Vagina (tissue), 2 donors: ENCODE measurements around the gene TPT1. TPM values are rescaled to one million over a fixed set of nuclear protein-coding genes. Genes with fewer than 3 reads are reported as not detected.

Experiments
- DNase-seq, 2 donors: peaks; one replicate each; pipeline ENCODE4 v3.0.0-alpha.2; 2017; ENCODE audit errors: extremely low spot score in 2 of 2
- H3K27ac ChIP-seq: fragments of 200-600 bp; sonication (generic); one replicate; pipeline ENCODE4 v1.5.1; 2019
- H3K27me3 ChIP-seq: fragments of 200-600 bp; sonication (generic); one replicate; pipeline ENCODE4 v1.5.1; 2019
- H3K36me3 ChIP-seq, 2 donors: fragments of 200-600 bp; sonication (generic); one replicate each; pipeline ENCODE4 v1.5.1; 2017 to 2019
- H3K4me1 ChIP-seq: fragments of 200-600 bp; sonication (generic); one replicate; pipeline ENCODE4 v1.5.1; 2019
- H3K4me3 ChIP-seq, 2 donors: fragments of 200-600 bp; sonication (generic); 1 replicate in 1 of 2; 2 replicates in 1 of 2; pipeline ENCODE4 v1.5.1; 2016 to 2019
- H3K9me3 ChIP-seq: fragments of 200-600 bp; sonication (generic); one replicate; pipeline ENCODE4 v1.5.1; 2019
- CTCF ChIP-seq, 3 experiments: fragments of 450-650 bp in 2 of 3; fragments of 200-600 bp in 1 of 3; sonication (generic) in 1 of 3; IDR thresholded peaks; one replicate each; pipeline ENCODE4 v1.5.1; 2017 to 2019; ENCODE audit warnings: antibody characterized with exemption in 3 of 3, mild to moderate bottlenecking in 2 of 3, moderate library complexity in 2 of 3
- POLR2A ChIP-seq, 2 donors: fragments of 450-650 bp; IDR thresholded peaks; one replicate each; pipeline ENCODE4 v1.6.1; 2017; ENCODE audit warnings: antibody characterized with exemption in 2 of 2, mild to moderate bottlenecking in 2 of 2, moderate library complexity in 2 of 2
- POLR2AphosphoS5 ChIP-seq, 2 donors: sonication (generic); formaldehyde crosslinking; IDR thresholded peaks; one replicate each; pipeline ENCODE4 v1.9.0; 2017; ENCODE audit warnings: antibody characterized with exemption in 2 of 2, mild to moderate bottlenecking in 2 of 2, low read depth in 1 of 2; ENCODE audit not compliant: insufficient read depth in 1 of 2
- intact Hi-C: fragments of 100-400 bp; cut with DNase I; formaldehyde crosslinking; loops from one replicate; pipeline ENCODE4 v1.15.1; 2023
- total RNA-seq: library from RNA; depleted of rRNA; stranded (reverse); fragments of >200 nt; gene quantifications from one replicate; pipeline ENCODE4 v1.2.3, GENCODE V29; 2016

Gene TPT1
- total RNA-seq, 1 donor from 2014 or later: 3,952 TPM

DNA sequence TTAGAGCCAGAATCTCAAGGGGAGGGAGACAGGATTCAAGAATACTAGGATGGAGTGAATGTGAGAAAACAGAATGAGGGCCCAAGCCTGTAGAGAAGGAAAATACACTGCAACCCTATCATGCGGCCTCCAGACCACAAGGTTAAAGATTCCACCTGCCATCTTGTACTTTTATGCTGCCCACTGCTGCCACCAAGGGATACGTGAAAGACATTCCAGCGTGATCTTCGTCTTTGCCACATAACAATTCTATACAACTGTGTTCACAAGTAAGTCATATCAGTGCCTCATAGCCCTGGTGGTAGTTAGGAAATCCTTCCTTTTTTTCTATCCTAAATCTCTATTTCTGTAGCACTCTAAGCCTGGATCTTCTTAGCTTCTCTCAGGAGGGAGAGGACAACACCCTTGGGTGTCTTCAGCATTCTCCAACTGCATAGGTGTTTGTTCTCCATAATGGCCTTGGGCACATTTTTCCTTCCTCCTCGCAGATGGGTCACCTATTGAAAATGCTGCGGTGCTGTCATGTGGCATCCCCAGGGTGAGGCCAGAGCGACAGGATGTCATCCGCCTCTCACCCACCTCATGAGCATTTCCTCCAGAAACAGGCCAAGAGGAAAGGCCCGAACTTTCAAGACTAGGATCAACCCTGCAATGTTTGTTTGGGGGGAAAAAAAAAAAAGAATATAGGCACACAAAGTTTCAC, 13.6 kb downstream of the TPT1 start:
- Histone ChIP-seq H3K36me3 (no peaks in the 10 kb centered on the region), H3K27ac (peak overlapping the region; percentile 63), H3K4me1 (peaks cover 35% of the 10 kb centered on the region), H3K27me3 (no peaks in the 10 kb centered on the region), H3K4me3 (no peak overlapping the region), H3K9me3 (no peaks in the 10 kb centered on the region)
- no peak for DNase-seq
- TF ChIP-seq POLR2A (IDR thresholded peaks at IDR 0.05) (no peak), POLR2AphosphoS5 (IDR thresholded peaks at IDR 0.05; ENCODE audit: insufficient read depth in 1 of 2, low read depth in 1 of 2) (no peak), CTCF (IDR thresholded peaks at IDR 0.05) (no peak)
- intact Hi-C loops: no loop called here

DNA sequence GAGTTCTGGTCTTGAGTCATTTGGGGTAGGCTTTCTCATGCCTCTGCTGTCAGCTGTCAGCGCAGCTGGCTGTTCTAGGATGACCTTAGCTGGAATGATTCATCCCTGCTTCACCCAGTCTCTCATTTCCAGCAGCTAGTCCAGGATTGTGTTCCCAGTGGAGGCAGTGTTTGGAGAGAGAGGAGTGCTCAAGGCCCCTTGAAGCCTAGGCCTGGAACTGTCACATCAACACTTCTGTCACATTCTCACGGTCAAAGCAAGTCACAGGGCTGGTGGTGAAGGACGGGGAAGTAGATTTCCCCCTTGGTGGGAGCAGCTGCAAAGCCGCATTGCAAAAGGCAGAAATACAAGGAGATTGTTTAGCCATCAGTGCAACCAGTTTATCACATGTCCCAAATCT, 15.2 kb downstream of the TPT1 start:
- H3K27me3 ChIP-seq: no peaks in the 10 kb centered on the region
- H3K4me3 ChIP-seq: no peak overlapping the region
- peak overlapping the region; percentile 63 for H3K27ac ChIP-seq
- H3K36me3 ChIP-seq: no peaks in the 10 kb centered on the region
- no peak for TF ChIP-seq POLR2A (IDR thresholded peaks at IDR 0.05)
- no peak for TF ChIP-seq POLR2AphosphoS5 (IDR thresholded peaks at IDR 0.05; ENCODE audit: insufficient read depth in 1 of 2, low read depth in 1 of 2)
- TF ChIP-seq CTCF (IDR thresholded peaks at IDR 0.05): no peak
- H3K9me3 ChIP-seq: no peaks in the 10 kb centered on the region
- intact Hi-C loops: no loop called here
- DNase-seq: no peak
- H3K4me1 ChIP-seq: peaks cover 24% of the 10 kb centered on the region

DNA sequence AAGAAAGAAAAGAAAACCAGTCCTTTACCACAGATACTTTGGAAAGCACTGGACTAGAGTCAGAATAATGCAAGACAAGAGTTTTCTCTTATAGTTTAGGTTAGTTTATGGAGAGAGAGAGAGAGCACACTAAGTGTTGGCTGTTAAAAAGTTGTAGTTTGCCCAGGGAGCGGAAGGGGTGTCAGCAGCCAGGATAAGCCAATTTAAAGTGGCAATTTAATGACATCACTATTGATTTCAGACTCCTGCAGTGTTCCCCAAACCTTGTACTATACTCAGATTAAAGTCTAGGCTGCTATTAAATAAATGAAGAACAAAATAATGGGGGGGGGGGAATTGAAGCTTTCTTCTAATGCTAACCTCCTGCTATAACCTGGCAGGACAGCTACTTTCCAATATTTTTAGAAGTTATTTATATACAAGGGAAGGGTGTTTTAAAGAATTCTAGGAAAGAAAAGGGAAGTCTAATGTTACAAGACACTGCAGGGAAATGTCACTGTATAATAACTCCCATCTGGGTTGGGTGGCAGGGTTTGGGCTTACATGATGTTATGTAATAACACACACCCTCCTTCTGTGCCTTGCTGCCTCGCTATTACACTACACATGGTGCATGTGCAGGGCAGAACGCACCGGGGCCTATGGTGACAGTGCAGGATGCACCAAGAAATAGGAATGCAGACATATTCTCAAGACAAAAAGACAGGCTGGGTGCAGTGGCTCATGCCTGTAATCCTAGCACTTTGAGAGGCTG, 19.9 kb downstream of the TPT1 start:
- intact Hi-C loops: no loop called here
- no peaks in the 10 kb centered on the region for H3K9me3 ChIP-seq
- H3K27me3 ChIP-seq: no peaks in the 10 kb centered on the region
- H3K27ac ChIP-seq: no peak overlapping the region
- no peak for DNase-seq
- no peak overlapping the region for H3K4me3 ChIP-seq
- TF ChIP-seq CTCF (IDR thresholded peaks at IDR 0.05) (no peak), POLR2A (IDR thresholded peaks at IDR 0.05) (no peak), POLR2AphosphoS5 (IDR thresholded peaks at IDR 0.05; ENCODE audit: insufficient read depth in 1 of 2, low read depth in 1 of 2) (no peak)
- H3K36me3 ChIP-seq: no peaks in the 10 kb centered on the region
- H3K4me1 ChIP-seq: peaks cover 10% of the 10 kb centered on the region

DNA sequence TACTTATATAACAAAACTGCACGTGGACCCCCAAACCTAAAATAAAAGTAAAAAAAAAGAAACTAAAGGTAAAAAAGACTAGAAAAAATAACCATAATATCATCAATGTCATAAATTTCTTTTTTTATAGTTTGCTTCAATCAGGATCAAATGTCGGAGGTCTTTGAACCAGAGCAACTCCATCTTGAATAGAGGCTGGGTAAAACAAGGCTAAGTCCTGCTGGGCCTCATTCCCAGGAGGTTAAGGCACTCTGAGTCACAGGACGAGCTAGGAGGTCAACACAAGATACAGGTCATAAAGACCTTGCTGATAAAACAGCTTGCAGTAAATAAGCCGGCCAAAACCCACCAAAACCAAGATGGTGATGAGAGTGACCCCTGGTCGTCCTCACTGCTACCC, 24.0 kb downstream of the TPT1 start:
- TF ChIP-seq POLR2A (IDR thresholded peaks at IDR 0.05) (no peak), CTCF (IDR thresholded peaks at IDR 0.05) (no peak), POLR2AphosphoS5 (IDR thresholded peaks at IDR 0.05; ENCODE audit: insufficient read depth in 1 of 2, low read depth in 1 of 2) (no peak)
- no peaks in the 10 kb centered on the region for H3K4me1 ChIP-seq
- H3K36me3 ChIP-seq: no peaks in the 10 kb centered on the region
- H3K27ac ChIP-seq: no peak overlapping the region
- no peak for DNase-seq
- intact Hi-C loops: no loop called here
- H3K27me3 ChIP-seq: no peaks in the 10 kb centered on the region
- H3K9me3 ChIP-seq: no peaks in the 10 kb centered on the region
- H3K4me3 ChIP-seq: no peak overlapping the region

DNA sequence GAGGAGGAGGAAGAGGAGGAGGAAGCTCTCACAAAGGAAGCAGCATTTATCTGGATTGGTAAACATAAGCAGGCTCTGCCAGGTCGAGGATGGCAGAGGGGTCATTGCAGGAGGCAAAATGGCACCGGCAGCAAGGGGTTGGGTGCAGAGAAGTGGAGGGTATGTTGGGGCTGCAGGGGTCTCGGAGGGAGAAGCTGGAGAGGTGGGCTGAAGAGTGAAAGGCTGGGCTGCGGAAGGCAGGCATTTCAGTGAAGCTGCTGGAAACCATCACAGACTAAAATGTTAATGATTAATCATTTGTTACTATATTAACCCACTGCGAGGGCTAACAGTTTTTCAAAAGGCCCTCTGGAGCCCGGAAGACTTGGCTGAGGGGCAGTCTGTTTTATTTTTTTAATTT, 24.6 kb downstream of the TPT1 start:
- H3K27ac ChIP-seq: no peak overlapping the region
- intact Hi-C loops: no loop called here
- no peak for DNase-seq
- H3K4me1 ChIP-seq: peaks cover 6% of the 10 kb centered on the region
- no peak for TF ChIP-seq POLR2AphosphoS5 (IDR thresholded peaks at IDR 0.05; ENCODE audit: insufficient read depth in 1 of 2, low read depth in 1 of 2)
- TF ChIP-seq CTCF (IDR thresholded peaks at IDR 0.05): no peak
- TF ChIP-seq POLR2A (IDR thresholded peaks at IDR 0.05): no peak
- H3K9me3 ChIP-seq: no peaks in the 10 kb centered on the region
- no peak overlapping the region for H3K4me3 ChIP-seq
- H3K27me3 ChIP-seq: no peaks in the 10 kb centered on the region
- H3K36me3 ChIP-seq: no peaks in the 10 kb centered on the region
